Cardiac muscle cell (in vitro differentiated cells and primary cell): ENCODE data around the gene PRKG1. TPM values are rescaled to one million over a fixed set of nuclear protein-coding genes. Genes with fewer than 3 reads are reported as not detected.

Experiments used
- DNase-seq, 2 donors: peaks; one replicate each; pipeline versions ENCODE4 v3.0.0 to v3.0.0-alpha.2; 2010 to 2017; ENCODE audit warnings: low read depth in 1 of 2, low spot score in 1 of 2
- H3K27ac ChIP-seq: fragments of 200-600 bp; sonication (generic); 2 replicates; pipeline ENCODE4 v1.5.1; 2016
- H3K27me3 ChIP-seq: fragments of 200-600 bp; sonication (generic); 2 replicates; pipeline ENCODE4 v1.6.0; 2016; ENCODE audit warnings: control low read depth
- H3K36me3 ChIP-seq: fragments of 200-600 bp; sonication (generic); 2 replicates; pipeline ENCODE4 v1.5.1; 2016; ENCODE audit warnings: control low read depth
- H3K4me1 ChIP-seq: fragments of 200-600 bp; sonication (generic); 2 replicates; pipeline ENCODE4 v1.8.1; 2017; ENCODE audit warnings: low read depth, mild to moderate bottlenecking, mixed run types
- H3K4me3 ChIP-seq: fragments of 200-600 bp; sonication (generic); 2 replicates; pipeline ENCODE4 v1.5.1; 2016; ENCODE audit warnings: mild to moderate bottlenecking
- H3K9me3 ChIP-seq: fragments of 200-600 bp; sonication (generic); 2 replicates; pipeline ENCODE4 v1.5.1; 2017; ENCODE audit warnings: low read depth, mild to moderate bottlenecking, control low read depth
- polyA plus RNA-seq: library from polyadenylated mRNA; unstranded; fragments of >200 nt; fragmentation: Nextera tagmentation; extraction: Ambion mirVana; gene quantifications from 2 replicates; pipeline ENCODE4 v1.2.1, GENCODE V29; 2016
- total RNA-seq: library from RNA; depleted of rRNA; stranded (reverse); fragments of >200 nt; gene quantifications from 2 replicates; pipeline ENCODE4 v1.2.3, GENCODE V29; 2016
- TF ChIP-seq, protein P1 (sequence below): IDR thresholded peaks from 2 replicates; pipeline ENCODE4 v1.5.1; 2012; ENCODE audit warnings: low read depth, mild to moderate bottlenecking, low read length

The PRKG1 gene
- total and polyA plus RNA-seq, 2 experiments from 2014 or later: 2.9 to 13.3 TPM

DNA sequence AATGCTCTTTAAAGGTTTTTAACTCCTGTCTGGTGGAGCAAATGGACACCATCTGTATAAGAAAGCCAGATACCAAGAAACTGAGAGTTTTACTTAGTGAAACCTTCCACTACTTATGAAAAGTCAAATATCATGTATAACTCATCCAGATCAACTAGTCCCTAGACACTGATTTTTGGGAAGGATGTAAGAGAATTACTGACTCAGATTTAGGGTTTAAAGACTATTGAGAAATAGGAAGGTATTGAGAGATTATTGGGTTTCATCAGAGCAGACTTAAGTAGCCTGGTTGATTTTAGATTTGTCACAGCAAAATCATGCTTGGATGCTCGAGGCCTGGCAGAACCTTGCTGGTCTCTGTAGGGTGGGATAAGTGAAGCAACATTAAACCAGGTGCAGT lies 622.0 kb downstream of the PRKG1 start:
- TF ChIP-seq, protein P1, sequence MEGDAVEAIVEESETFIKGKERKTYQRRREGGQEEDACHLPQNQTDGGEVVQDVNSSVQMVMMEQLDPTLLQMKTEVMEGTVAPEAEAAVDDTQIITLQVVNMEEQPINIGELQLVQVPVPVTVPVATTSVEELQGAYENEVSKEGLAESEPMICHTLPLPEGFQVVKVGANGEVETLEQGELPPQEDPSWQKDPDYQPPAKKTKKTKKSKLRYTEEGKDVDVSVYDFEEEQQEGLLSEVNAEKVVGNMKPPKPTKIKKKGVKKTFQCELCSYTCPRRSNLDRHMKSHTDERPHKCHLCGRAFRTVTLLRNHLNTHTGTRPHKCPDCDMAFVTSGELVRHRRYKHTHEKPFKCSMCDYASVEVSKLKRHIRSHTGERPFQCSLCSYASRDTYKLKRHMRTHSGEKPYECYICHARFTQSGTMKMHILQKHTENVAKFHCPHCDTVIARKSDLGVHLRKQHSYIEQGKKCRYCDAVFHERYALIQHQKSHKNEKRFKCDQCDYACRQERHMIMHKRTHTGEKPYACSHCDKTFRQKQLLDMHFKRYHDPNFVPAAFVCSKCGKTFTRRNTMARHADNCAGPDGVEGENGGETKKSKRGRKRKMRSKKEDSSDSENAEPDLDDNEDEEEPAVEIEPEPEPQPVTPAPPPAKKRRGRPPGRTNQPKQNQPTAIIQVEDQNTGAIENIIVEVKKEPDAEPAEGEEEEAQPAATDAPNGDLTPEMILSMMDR: no peak
- H3K27me3 ChIP-seq: no peaks in the 10 kb centered on the region
- DNase-seq: no peak
- peaks cover 15% of the 10 kb centered on the region for H3K4me1 ChIP-seq
- H3K36me3 ChIP-seq: no peaks in the 10 kb centered on the region
- H3K9me3 ChIP-seq: no peaks in the 10 kb centered on the region
- H3K27ac ChIP-seq: no peak overlapping the region
- H3K4me3 ChIP-seq: no peak overlapping the region

DNA sequence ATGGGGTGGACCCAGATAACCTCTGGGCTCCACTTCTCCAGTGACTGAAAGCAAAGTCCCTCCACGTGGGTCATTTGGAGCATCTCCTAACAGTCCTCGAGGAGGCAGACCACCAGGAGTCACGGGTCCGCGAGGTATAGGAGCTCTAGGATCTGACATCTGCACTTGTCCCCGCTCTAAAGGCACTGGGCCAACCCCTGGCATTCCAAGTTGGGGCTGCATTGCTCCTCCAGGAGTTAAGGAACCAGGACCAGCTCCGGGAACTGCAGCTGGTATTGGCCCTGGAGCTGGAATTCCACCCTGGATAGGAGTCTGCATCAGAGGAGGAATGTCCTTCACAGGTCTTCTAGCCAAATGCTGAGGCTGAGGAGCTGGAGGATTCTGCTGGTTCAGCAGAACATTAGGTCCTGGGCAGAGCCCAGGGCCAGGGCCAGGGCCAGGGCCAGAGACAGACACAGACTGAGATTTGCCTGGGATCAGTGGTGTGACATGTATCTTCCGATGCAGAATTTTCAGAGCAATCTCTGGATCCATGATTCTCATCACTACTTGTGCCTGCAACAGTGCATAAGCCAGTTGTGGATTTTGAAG lies 624.3 kb downstream of the PRKG1 start:
- no peaks in the 10 kb centered on the region for H3K36me3 ChIP-seq
- H3K27me3 ChIP-seq: no peaks in the 10 kb centered on the region
- no peaks in the 10 kb centered on the region for H3K9me3 ChIP-seq
- H3K4me3 ChIP-seq: peak overlapping the region; percentile 60
- H3K27ac ChIP-seq: peak overlapping the region; percentile 98
- TF ChIP-seq, protein P1: no peak
- peaks cover 15% of the 10 kb centered on the region for H3K4me1 ChIP-seq
- no peak for DNase-seq

DNA sequence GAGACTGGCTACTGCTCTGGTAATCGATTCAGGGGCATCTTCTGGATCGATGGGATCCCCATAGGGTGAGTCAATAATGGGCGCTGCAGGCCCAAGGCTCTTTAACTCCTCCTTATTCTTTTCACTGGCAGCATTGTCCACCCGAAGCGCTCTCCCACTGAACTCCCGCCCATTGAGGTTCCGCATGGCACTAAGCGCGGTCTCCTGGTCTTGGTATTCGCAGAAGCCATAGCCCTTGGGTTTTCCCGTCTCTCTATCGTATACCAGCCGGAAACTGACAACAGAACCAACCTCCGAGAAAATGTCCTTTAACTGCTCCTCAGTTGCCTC lies 624.8 kb downstream of the PRKG1 start:
- Histone ChIP-seq H3K36me3 (no peaks in the 10 kb centered on the region), H3K9me3 (no peaks in the 10 kb centered on the region), H3K4me1 (peaks cover 15% of the 10 kb centered on the region), H3K27me3 (no peaks in the 10 kb centered on the region), H3K27ac (peak overlapping the region; percentile 98), H3K4me3 (peak overlapping the region; percentile 60)
- no peak for DNase-seq
- TF ChIP-seq, protein P1: no peak

DNA sequence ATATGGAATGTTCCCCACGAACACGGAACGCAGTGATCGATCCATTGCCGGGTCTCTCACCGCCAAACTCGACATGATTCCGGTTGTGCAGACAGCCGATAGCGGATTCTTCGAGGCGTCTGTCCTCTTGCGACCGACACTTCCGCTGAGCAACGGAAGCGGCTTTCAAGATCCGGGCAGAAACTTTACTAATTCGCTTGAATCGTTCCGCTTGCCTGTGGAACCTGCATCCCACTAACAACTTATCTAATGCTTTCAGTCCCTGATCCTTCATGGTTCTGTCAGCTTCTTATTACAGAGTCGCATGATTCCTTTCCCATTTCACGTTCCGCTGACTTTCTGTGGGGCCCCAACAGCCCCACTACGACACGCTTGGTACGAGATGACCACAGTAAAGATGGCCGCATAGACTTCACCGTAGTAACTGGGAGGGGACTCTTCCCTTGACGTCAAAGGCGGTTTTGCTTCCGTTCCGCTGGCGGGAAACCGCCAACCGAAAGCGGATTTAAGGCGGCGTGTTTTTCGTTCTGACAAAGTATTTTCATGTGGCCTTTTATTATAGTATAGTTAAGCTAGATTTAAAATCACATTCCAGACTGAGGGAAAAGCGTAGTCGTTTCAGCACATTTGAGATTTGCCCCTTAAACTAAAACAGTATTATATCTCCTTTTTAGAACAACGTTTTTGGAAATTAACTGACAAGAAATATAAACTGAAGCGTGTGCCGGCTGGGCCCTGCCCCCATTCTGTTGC lies 625.4 kb downstream of the PRKG1 start, which contains the start of gene CSTF2T:
TSS of gene CSTF2T (minus strand) at position 121 of the 753 bp plus-strand sequence. CDS start at position 75, 46 bp downstream.
- TF ChIP-seq, protein P1: no peak
- peak within 1 kb of the TSS; percentile 98 for H3K27ac ChIP-seq
- peaks cover 15% of the 10 kb centered on the region for H3K4me1 ChIP-seq
- H3K36me3 ChIP-seq: no peaks in the 10 kb centered on the region
- peak; percentile 93 to 97 for DNase-seq
- H3K4me3 ChIP-seq: peak within 1 kb of the TSS; percentile 60
- no peaks in the 10 kb centered on the region for H3K9me3 ChIP-seq
- no peaks in the 10 kb centered on the region for H3K27me3 ChIP-seq

DNA sequence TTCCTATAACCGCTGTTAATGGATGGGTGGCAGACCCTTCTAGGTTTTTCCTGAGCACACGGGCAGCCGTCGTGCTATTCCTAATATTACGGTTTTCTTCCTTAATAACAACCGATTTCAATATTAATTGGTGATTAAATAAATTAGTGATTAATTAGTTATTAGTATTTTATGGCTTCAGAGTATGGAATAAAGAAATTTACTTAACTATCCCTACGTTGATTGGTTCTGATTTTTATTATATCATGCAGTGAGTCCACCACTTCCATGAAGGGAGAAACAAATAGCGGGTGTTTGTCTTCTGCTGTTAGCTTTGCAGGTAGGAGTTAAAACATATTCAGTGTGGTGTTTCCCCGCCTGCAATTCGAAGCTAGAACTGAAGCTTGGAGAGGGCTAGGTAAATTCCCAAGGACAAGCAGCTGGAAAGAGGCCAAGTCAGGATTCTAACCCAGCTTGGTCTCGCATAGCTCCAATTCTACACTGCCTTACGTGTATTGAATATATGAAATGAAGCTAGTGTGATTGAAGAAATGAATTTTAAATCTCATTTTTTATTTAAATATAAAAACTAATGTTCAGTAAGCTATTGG lies 626.0 kb downstream of the PRKG1 start:
- TF ChIP-seq, protein P1: no peak
- Histone ChIP-seq H3K36me3 (no peaks in the 10 kb centered on the region), H3K4me1 (peaks cover 15% of the 10 kb centered on the region), H3K4me3 (peak overlapping the region; percentile 60), H3K27me3 (no peaks in the 10 kb centered on the region), H3K27ac (peak overlapping the region; percentile 98), H3K9me3 (no peaks in the 10 kb centered on the region)
- DNase-seq: peak; percentile 45 to 74
